GM20000 (cell line): Measurements from ENCODE around the gene LMLN.

Experiments used
- DNase-seq: peaks from one replicate; pipeline ENCODE4 v3.0.0; 2012; ENCODE audit warnings: low spot score
- TF ChIP-seq, protein P1 (sequence below): IDR thresholded peaks from 2 replicates; pipeline ENCODE4 v1.5.1; 2012; ENCODE audit warnings: mild to moderate bottlenecking, control low read depth; ENCODE audit errors: extremely low read depth, missing control alignments

The LMLN gene

GRCh38 chr3:197975311-197975710 lies 15.3 kb downstream of the LMLN start:
- no peak for DNase-seq
- TF ChIP-seq, protein P1, sequence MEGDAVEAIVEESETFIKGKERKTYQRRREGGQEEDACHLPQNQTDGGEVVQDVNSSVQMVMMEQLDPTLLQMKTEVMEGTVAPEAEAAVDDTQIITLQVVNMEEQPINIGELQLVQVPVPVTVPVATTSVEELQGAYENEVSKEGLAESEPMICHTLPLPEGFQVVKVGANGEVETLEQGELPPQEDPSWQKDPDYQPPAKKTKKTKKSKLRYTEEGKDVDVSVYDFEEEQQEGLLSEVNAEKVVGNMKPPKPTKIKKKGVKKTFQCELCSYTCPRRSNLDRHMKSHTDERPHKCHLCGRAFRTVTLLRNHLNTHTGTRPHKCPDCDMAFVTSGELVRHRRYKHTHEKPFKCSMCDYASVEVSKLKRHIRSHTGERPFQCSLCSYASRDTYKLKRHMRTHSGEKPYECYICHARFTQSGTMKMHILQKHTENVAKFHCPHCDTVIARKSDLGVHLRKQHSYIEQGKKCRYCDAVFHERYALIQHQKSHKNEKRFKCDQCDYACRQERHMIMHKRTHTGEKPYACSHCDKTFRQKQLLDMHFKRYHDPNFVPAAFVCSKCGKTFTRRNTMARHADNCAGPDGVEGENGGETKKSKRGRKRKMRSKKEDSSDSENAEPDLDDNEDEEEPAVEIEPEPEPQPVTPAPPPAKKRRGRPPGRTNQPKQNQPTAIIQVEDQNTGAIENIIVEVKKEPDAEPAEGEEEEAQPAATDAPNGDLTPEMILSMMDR = no peak

DNA sequence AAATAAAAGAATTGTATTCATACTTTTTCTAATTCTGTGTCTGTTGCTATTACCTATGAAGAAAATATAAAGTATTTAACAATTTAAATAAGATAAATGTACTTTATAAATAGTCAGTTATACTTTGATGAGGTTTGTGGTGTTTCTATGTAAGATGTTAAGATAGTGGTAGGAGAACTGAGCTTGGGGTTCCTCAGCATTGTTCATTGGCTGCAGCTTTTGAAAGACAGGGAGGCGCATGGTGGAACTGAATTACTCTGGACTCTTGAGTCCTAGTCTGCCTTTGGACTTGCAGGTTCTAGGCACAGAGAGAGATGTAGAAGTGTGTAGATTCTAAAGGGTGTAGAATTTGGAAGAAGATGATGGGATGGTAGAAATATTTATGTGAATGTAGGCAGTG lies 23.1 kb downstream of the LMLN start:
- TF ChIP-seq, protein P1 = no peak
- no peak for DNase-seq

- DNase-seq = no peak
- TF ChIP-seq, protein P1 = no peak
Measured at GRCh38 chr3:197989651-197990050, 29.6 kb downstream of the LMLN start.

GRCh38 chr3:197994736-197995135 lies 34.7 kb downstream of the LMLN start:
- TF ChIP-seq, protein P1 = no peak
- DNase-seq = no peak

GRCh38 chr3:197996855-197997254 lies 36.8 kb downstream of the LMLN start:
- TF ChIP-seq, protein P1 = no peak

GRCh38 chr3:197997936-197998335 lies 37.9 kb downstream of the LMLN start:
- TF ChIP-seq, protein P1 = no peak
- DNase-seq = no peak

More at GRCh38 chr3:197996855-197997254, 36.8 kb downstream of the LMLN start:
- no peak for DNase-seq

GRCh38 chr3:198017090-198017489 lies 57.1 kb downstream of the LMLN start:
- TF ChIP-seq, protein P1 = no peak
- no peak for DNase-seq
